H1 (cell line): ENCODE data around the gene TTC33. TPM values are rescaled to one million over a fixed set of nuclear protein-coding genes. Genes with fewer than 3 reads are reported as not detected.

Experiments used
- CTCF ChIA-PET: fragments of 300-600 bp; sonication (Branson Sonifier 250); formaldehyde crosslinking; loops from one replicate; lab custom pipeline; 2021; ENCODE audit not compliant: partially characterized antibody; lab: Charles Lee
- POLR2A ChIA-PET: fragments of 300-600 bp; sonication (Branson Sonifier 250); formaldehyde crosslinking; loops from one replicate; lab custom pipeline; 2021; ENCODE audit warnings: inconsistent platforms; ENCODE audit not compliant: partially characterized antibody; lab: Charles Lee
- DNase-seq, 2 experiments: peaks; one replicate each; pipeline versions ENCODE4 v3.0.0 to v3.0.0-alpha.2; 2010 to 2022; ENCODE audit warnings: low spot score in 2 of 2, low read depth in 1 of 2, mixed read lengths in 1 of 2
- FAIRE-seq: peaks from 2 replicates; lab custom pipeline; 2011; peaks lifted over from hg19 to GRCh38; lab: Jason Lieb, UNC
- H2AFZ ChIP-seq: 2 replicates; pipeline ENCODE4 v1.8.1; 2012; ENCODE audit warnings: low read length, inconsistent platforms
- H2AK5ac ChIP-seq: 2 replicates; pipeline ENCODE4 v1.6.1; 2013; ENCODE audit warnings: low read depth, low read length
- H2BK120ac ChIP-seq: replicated peaks from 2 replicates; pipeline ENCODE3; 2013; ENCODE audit warnings: low read depth, low read length, inconsistent platforms
- H2BK12ac ChIP-seq: 2 replicates; pipeline ENCODE4 v1.6.1; 2013; ENCODE audit warnings: low read depth, low read length
- H2BK15ac ChIP-seq: 2 replicates; pipeline ENCODE4 v1.6.1; 2013; ENCODE audit warnings: low read length
- H2BK20ac ChIP-seq: 2 replicates; pipeline ENCODE4 v1.6.1; 2013; ENCODE audit warnings: low read length
- H2BK5ac ChIP-seq: 2 replicates; pipeline ENCODE4 v1.6.1; 2013; ENCODE audit warnings: low read depth, low read length
- H3K14ac ChIP-seq: 2 replicates; pipeline ENCODE4 v1.6.1; 2013; ENCODE audit warnings: inconsistent platforms; ENCODE audit not compliant: insufficient read length
- H3K18ac ChIP-seq: 2 replicates; pipeline ENCODE4 v1.6.1; 2013; ENCODE audit warnings: low read length; ENCODE audit errors: extremely low read depth
- H3K23ac ChIP-seq: 2 replicates; pipeline ENCODE4 v1.6.1; 2013; ENCODE audit warnings: inconsistent platforms; ENCODE audit not compliant: insufficient read length
- H3K23me2 ChIP-seq: 2 replicates; pipeline ENCODE4 v1.6.1; 2013; ENCODE audit warnings: low read depth, low read length
- H3K27ac ChIP-seq: 2 replicates; pipeline ENCODE4 v1.6.1; 2011; ENCODE audit warnings: low read depth, low read length, inconsistent platforms
- H3K27me3 ChIP-seq, 4 experiments: replicated peaks in 1 of 4; 1 replicate in 1 of 4; 2 replicates in 3 of 4; pipeline versions ENCODE4 v1.6.1 to v1.8.1; 2011 to 2013; ENCODE audit warnings: low read length in 3 of 4, mild to moderate bottlenecking in 3 of 4, inconsistent platforms in 2 of 4, mixed read lengths in 2 of 4, moderate library complexity in 1 of 4; ENCODE audit not compliant: control insufficient read depth in 3 of 4, insufficient read depth in 3 of 4; ENCODE audit errors: extremely low read depth in 1 of 4
- H3K36me3 ChIP-seq, 4 experiments: 2 replicates each; pipeline versions ENCODE4 v1.6.1 to v1.8.1; 2011 to 2013; ENCODE audit warnings: mild to moderate bottlenecking in 4 of 4, low read length in 3 of 4, moderate library complexity in 2 of 4, control low read depth in 1 of 4, inconsistent platforms in 1 of 4; ENCODE audit not compliant: insufficient read depth in 4 of 4, control insufficient read depth in 2 of 4
- H3K4ac ChIP-seq: replicated peaks from 2 replicates; pipeline ENCODE3; 2013; ENCODE audit warnings: low read length, low read depth, mixed read lengths, inconsistent platforms; ENCODE audit not compliant: insufficient read length
- H3K4me1 ChIP-seq, 4 experiments: replicated peaks in 1 of 4; 1 replicate in 1 of 4; 2 replicates in 3 of 4; pipeline versions ENCODE4 v1.6.1 to v1.8.1; 2011 to 2013; ENCODE audit warnings: low read length in 3 of 4, inconsistent platforms in 2 of 4, mixed read lengths in 1 of 4; ENCODE audit not compliant: insufficient read depth in 4 of 4, control insufficient read depth in 3 of 4
- H3K4me2 ChIP-seq, 2 experiments: 2 replicates each; pipeline versions ENCODE4 v1.6.1 to v1.8.1; 2011 to 2013; ENCODE audit warnings: low read depth in 2 of 2, low read length in 2 of 2, control low read depth in 1 of 2, inconsistent platforms in 1 of 2, mild to moderate bottlenecking in 1 of 2; ENCODE audit not compliant: insufficient read depth in 1 of 2
- H3K4me3 ChIP-seq, 4 experiments: fragments of 200-600, 300-600 bp in 1 of 4; sonication (generic), shearing (Covaris generic), sonication (Bioruptor Twin) in 1 of 4; 2 replicates each; pipeline versions ENCODE4 v1.5.1 to v1.8.1; 2011 to 2016; ENCODE audit warnings: low read length in 4 of 4, low read depth in 3 of 4, control low read depth in 2 of 4, inconsistent platforms in 2 of 4, mild to moderate bottlenecking in 2 of 4, mixed read lengths in 1 of 4, moderate library complexity in 1 of 4; ENCODE audit not compliant: insufficient read depth in 2 of 4; ENCODE audit errors: extremely low read depth in 1 of 4
- H3K56ac ChIP-seq: replicated peaks from 2 replicates; pipeline ENCODE3; 2013; ENCODE audit warnings: low read depth, mild to moderate bottlenecking, mixed read lengths, low read length, inconsistent platforms; ENCODE audit not compliant: insufficient read length
- H3K79me1 ChIP-seq: 2 replicates; pipeline ENCODE4 v1.6.1; 2013; ENCODE audit warnings: low read depth, low read length, control low read depth
- H3K79me2 ChIP-seq, 2 experiments: 2 replicates each; pipeline versions ENCODE4 v1.6.1 to v1.8.1; 2012 to 2013; ENCODE audit warnings: low read length in 2 of 2, mild to moderate bottlenecking in 2 of 2, inconsistent platforms in 1 of 2; ENCODE audit not compliant: insufficient read depth in 2 of 2, control insufficient read depth in 1 of 2
- H3K9ac ChIP-seq, 4 experiments: replicated peaks in 1 of 4; 1 replicate in 1 of 4; 2 replicates in 3 of 4; pipeline versions ENCODE4 v1.6.1 to v1.8.1; 2011 to 2013; ENCODE audit warnings: low read depth in 3 of 4, low read length in 3 of 4, control low read depth in 2 of 4, mild to moderate bottlenecking in 2 of 4, moderate library complexity in 2 of 4, inconsistent platforms in 1 of 4; ENCODE audit errors: extremely low read depth in 1 of 4
- H3K9me3 ChIP-seq, 2 experiments: 2 replicates each; pipeline versions ENCODE4 v1.6.1 to v1.8.1; 2012 to 2013; ENCODE audit warnings: mild to moderate bottlenecking in 2 of 2, moderate library complexity in 2 of 2, control low read depth in 1 of 2, inconsistent platforms in 1 of 2, low read depth in 1 of 2, low read length in 1 of 2, mixed read lengths in 1 of 2; ENCODE audit not compliant: insufficient read depth in 2 of 2
- H4K20me1 ChIP-seq, 2 experiments: replicated peaks in 1 of 2; 2 replicates each; pipeline versions ENCODE3 to v1.8.1; 2011 to 2013; ENCODE audit warnings: inconsistent platforms in 2 of 2, low read length in 2 of 2, mild to moderate bottlenecking in 1 of 2; ENCODE audit not compliant: insufficient read depth in 2 of 2, control insufficient read depth in 1 of 2
- H4K5ac ChIP-seq: 2 replicates; pipeline ENCODE4 v1.6.1; 2013; ENCODE audit warnings: low read length, low read depth, mixed read lengths, inconsistent platforms; ENCODE audit not compliant: insufficient read length
- H4K8ac ChIP-seq: 2 replicates; pipeline ENCODE4 v1.8.0; 2013; ENCODE audit warnings: mild to moderate bottlenecking, moderate library complexity, low read length, inconsistent platforms; ENCODE audit not compliant: insufficient read depth; ENCODE audit errors: extremely low read depth
- H4K91ac ChIP-seq: replicated peaks from 2 replicates; pipeline ENCODE3; 2013; ENCODE audit warnings: low read length, mixed read lengths, inconsistent platforms; ENCODE audit not compliant: insufficient read length
- EGR1 ChIP-seq: IDR thresholded peaks from 2 replicates; pipeline ENCODE4 v1.6.1; 2011; ENCODE audit warnings: low read depth, low read length, borderline replicate concordance
- FOSL1 ChIP-seq: IDR thresholded peaks from 2 replicates; pipeline ENCODE4 v1.6.1; 2011; ENCODE audit warnings: mild to moderate bottlenecking, low read depth, low read length, moderate library complexity; ENCODE audit not compliant: insufficient read depth
- JUN ChIP-seq: IDR thresholded peaks from 2 replicates; pipeline ENCODE4 v1.6.1; 2011; ENCODE audit warnings: low read depth, mild to moderate bottlenecking, improper control_type of control experiment, low read length
- RFX5 ChIP-seq: IDR thresholded peaks from 2 replicates; pipeline ENCODE4 v1.6.1; 2011; ENCODE audit warnings: low read depth, low read length, improper control_type of control experiment, borderline replicate concordance
- SIX5 ChIP-seq: IDR thresholded peaks from 2 replicates; pipeline ENCODE4 v1.6.1; 2011; ENCODE audit warnings: mild to moderate bottlenecking, low read depth, low read length
- SP1 ChIP-seq: IDR thresholded peaks from 2 replicates; pipeline ENCODE4 v1.6.1; 2011; ENCODE audit warnings: low read depth, low read length
- SRF ChIP-seq: IDR thresholded peaks from 2 replicates; pipeline ENCODE4 v1.6.1; 2011; ENCODE audit warnings: mild to moderate bottlenecking, low read depth, low read length, moderate library complexity
- ZNF274 ChIP-seq: IDR thresholded peaks from 2 replicates; pipeline ENCODE4 v1.7.0; 2012; ENCODE audit warnings: low read length, borderline replicate concordance; ENCODE audit errors: extremely low read depth
- WGBS, 2 experiments: shearing (Covaris generic) in 1 of 2; methylation state at CpG; one replicate each; pipeline versions ENCODE4 v1.1.6 to v1.1.7; 2013 to 2015; ENCODE audit warnings: low lambda C conversion rate in 2 of 2, mixed read lengths in 2 of 2, inconsistent platforms in 1 of 2, low coverage in 1 of 2, missing lambda C conversion rate in 1 of 2; ENCODE audit not compliant: insufficient replicate concordance in 2 of 2, insufficient coverage in 1 of 2, insufficient read length in 1 of 2; ENCODE audit errors: extremely low coverage in 1 of 2, missing lambda C conversion rate in 1 of 2; 5-methylcytosine and 5-hydroxymethylcytosine counted together
- polyA plus RNA-seq, 7 experiments: library from polyadenylated mRNA; depleted of rRNA in 3 of 7; stranded (reverse) in 5 of 7; unstranded in 2 of 7; fragments of >200 nt in 5 of 7; fragments of 200-250 nt in 2 of 7; gene quantifications; 1 replicate in 5 of 7; 2 replicates in 1 of 7; 4 replicates in 1 of 7; pipeline versions ENCODE4 v1.2.1 to v1.2.3, GENCODE V29; 2011 to 2013; ENCODE audit warnings: missing spikeins in 2 of 7, mixed read lengths in 2 of 7
- total RNA-seq: library from RNA; stranded (reverse); fragmentation: NEBNext Ultra II Directional; extraction: Animal tissue kit (Norgen Biotek cat#: 25700); gene quantifications from 2 replicates; pipeline ENCODE4 v1.2.1, GENCODE V29; 2021
- TF ChIP-seq, protein P1 (sequence below): IDR thresholded peaks from 2 replicates; pipeline ENCODE4 v1.6.1; 2012; ENCODE audit warnings: inconsistent platforms
- TF ChIP-seq, protein P2 (sequence below): IDR thresholded peaks from 2 replicates; pipeline ENCODE4 v1.6.1; 2011; ENCODE audit warnings: low read length, improper control_type of control experiment
- TF ChIP-seq, protein P3 (sequence below): IDR thresholded peaks from 2 replicates; pipeline ENCODE4 v1.6.1; 2012; ENCODE audit warnings: low read length, inconsistent platforms

Gene TTC33
- total and polyA plus RNA-seq, 2 of the 8 experiments (the other 6 are each of a cell fraction or from before 2014, with no cell fraction given), result 1.2 to 12.6 TPM

DNA sequence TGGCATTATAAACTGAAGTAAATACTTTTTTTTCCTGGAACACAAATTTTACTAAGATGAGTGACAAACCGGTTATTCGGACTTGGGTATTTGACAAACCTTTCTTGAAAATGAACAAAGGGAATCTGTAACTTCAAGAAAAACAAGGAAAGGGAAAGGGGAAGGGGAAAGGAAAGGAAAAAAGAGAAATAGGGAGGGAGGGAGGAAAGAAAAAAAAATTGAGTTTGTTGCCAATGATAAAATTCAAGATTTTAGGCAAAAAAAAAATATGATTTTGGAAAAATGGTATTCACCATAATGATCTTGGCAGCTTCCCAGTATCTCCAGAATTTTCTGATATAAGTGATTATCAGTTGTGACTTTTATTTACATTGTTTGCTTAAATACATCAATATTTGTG, 1.6 kb upstream of the TTC33 start:
- Histone ChIP-seq H3K14ac (no peak overlapping the region), H3K4me1 (no peaks in the 10 kb centered on the region), H3K23me2 (no peaks in the 10 kb centered on the region; the same call in 1 of the 2 replicates), H2AFZ (no peak overlapping the region), H3K27ac (no peak overlapping the region), H3K23ac (no peak overlapping the region), H4K20me1 (no peaks in the 10 kb centered on the region), H3K4ac (no peak overlapping the region), H2BK5ac (no peak overlapping the region), H3K4me3 (no peak overlapping the region), H4K8ac (no peak overlapping the region), H4K91ac (no peak overlapping the region), H2AK5ac (no peak overlapping the region), H3K18ac (no peak overlapping the region), H3K27me3 (peaks cover 0 to 3% (median 0%) of the 10 kb centered on the region in 4 experiments; a peak in 1 of 7 replicates), H2BK120ac (no peak overlapping the region), H2BK20ac (no peak overlapping the region), H4K5ac (no peak overlapping the region), H3K9ac (no peak overlapping the region), H3K79me1 (no peaks in the 10 kb centered on the region), H3K36me3 (peaks cover 0 to 10% (median under 1%) of the 10 kb centered on the region in 4 experiments; a peak in 2 of 8 replicates), H3K79me2 (peaks cover 0 to 12% of the 10 kb centered on the region in 2 experiments; a peak in 2 of 4 replicates), H2BK12ac (no peak overlapping the region), H3K9me3 (no peaks in the 10 kb centered on the region), H2BK15ac (no peak overlapping the region), H3K4me2 (no peak overlapping the region), H3K56ac (no peak overlapping the region)
- FAIRE-seq, result no peak
- no peak for DNase-seq
- 100% methylated on average over 2 of the region's 2 CpGs; no CpG with 5 or more reads in 1 of the 2 experiments for WGBS, 2 experiments
- CTCF ChIA-PET, result interaction anchor here (0.6 to 0.7 kb wide), 2 partner anchors 65 to 819 kb away, joined by 3 read pairs; no protein-coding TSS in a partner anchor
- POLR2A ChIA-PET, result interaction anchor here (0.6 to 1.6 kb wide), 2 partner anchors 14 to 76 kb away, joined by 3 to 4 read pairs; no protein-coding TSS in a partner anchor
- TF ChIP-seq, protein P1, sequence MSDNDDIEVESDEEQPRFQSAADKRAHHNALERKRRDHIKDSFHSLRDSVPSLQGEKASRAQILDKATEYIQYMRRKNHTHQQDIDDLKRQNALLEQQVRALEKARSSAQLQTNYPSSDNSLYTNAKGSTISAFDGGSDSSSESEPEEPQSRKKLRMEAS, result no peak
- TF ChIP-seq SP1, result no peak
- no peak for TF ChIP-seq ZNF274
- TF ChIP-seq, protein P2, sequence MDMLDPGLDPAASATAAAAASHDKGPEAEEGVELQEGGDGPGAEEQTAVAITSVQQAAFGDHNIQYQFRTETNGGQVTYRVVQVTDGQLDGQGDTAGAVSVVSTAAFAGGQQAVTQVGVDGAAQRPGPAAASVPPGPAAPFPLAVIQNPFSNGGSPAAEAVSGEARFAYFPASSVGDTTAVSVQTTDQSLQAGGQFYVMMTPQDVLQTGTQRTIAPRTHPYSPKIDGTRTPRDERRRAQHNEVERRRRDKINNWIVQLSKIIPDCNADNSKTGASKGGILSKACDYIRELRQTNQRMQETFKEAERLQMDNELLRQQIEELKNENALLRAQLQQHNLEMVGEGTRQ, result no peak
- no peak for TF ChIP-seq EGR1
- no peak for TF ChIP-seq SIX5
- no peak for TF ChIP-seq RFX5
- no peak for TF ChIP-seq FOSL1
- TF ChIP-seq, protein P3, sequence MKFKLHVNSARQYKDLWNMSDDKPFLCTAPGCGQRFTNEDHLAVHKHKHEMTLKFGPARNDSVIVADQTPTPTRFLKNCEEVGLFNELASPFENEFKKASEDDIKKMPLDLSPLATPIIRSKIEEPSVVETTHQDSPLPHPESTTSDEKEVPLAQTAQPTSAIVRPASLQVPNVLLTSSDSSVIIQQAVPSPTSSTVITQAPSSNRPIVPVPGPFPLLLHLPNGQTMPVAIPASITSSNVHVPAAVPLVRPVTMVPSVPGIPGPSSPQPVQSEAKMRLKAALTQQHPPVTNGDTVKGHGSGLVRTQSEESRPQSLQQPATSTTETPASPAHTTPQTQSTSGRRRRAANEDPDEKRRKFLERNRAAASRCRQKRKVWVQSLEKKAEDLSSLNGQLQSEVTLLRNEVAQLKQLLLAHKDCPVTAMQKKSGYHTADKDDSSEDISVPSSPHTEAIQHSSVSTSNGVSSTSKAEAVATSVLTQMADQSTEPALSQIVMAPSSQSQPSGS, result no peak
- no peak for TF ChIP-seq SRF
- no peak for TF ChIP-seq JUN
